Suppressor macrophage (primary cell): Measurements from ENCODE around the gene GAREM1.

Source experiments
- DNase-seq, 4 experiments: peaks; one replicate each; pipeline ENCODE4 v3.0.0-alpha.2; 2020 to 2022

Gene GAREM1

DNA sequence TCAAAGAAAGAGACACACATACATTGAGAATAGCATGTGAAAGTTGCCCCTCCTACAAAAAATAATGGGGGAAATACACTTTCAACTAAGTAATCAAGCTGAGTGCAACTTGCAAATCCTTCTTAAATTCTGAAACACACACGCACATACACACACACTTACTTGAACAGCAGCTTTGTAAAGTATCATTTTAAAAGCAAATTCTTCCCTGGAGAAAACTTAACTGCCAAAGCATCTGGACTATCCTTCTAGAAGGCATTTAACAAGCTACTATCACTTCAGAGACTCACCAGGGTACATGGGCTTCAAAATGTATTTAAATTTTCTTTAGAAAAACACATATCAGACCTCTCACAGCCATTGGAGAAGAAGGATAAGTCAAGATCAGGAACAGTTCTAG is 15.3 kb downstream of the GAREM1 start:
- DNase-seq = no peak

DNA sequence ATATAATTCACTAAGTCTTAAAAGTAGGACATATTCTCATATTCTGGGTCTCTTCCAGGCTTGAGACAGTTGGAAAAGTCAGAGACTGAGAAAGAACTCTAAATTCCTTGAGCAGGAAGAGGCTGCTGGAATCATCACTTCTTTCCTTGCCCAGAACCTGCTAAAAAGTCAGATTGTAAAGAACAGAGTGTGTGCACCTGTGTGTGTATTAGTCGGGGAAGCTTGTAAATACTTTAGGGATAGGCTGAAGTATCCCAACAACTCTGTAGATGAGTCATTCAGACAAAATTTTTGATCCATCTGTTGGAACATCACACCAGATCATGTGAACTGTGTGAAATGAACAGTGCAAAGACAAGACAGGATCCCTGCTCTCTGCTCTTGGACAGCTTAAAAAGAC is 16.1 kb downstream of the GAREM1 start:
- no peak for DNase-seq

DNA sequence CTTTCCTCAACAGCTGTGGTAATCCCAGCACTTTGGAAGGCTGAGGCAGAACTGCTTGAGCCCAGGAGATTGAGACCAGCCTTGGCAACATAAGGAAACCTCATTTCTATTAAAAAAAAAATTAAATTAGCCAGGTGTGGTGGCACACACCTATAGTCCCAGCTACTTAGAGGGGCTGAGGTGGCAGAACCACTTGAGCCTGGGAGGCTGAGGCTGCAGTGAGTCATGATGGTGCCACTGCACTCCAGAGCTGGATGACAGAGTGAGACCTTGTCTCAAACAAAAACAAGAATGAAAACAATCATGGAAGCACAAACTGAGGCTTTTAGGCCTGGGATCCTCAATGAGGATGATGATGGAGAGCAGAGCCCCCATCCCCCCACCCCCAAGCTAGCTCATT is 19.8 kb downstream of the GAREM1 start:
- no peak for DNase-seq

DNA sequence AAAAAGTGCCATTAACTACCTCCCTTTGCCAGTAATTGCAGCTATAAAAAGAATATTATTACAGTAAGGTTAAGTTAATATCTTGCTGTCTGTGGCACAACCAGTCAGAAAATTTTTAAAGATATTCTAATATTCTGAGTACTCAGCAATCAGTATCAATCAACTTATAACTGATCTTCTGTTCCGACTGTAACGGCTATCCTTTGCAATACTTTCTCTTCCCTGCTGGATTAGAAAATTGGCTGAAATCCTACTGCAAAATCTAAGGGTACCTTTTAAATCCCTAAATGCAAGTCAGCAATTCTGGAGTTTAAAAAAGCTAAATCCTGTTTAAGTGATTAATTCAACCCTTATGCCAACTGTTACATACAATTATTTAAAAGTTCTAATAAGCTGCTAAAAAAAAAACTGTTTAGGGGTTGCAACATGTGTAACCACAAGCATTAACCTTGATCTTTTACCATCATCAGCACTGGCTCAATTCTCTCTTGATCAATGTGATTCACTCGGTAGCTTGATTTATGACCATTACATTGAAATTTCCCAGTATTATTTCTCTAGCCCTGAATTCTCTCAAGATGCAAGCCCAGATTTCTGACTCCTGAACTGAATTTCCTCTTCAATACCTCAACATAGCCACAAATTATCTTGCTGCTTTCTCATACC is 20.5 kb downstream of the GAREM1 start:
- DNase-seq = no peak

DNA sequence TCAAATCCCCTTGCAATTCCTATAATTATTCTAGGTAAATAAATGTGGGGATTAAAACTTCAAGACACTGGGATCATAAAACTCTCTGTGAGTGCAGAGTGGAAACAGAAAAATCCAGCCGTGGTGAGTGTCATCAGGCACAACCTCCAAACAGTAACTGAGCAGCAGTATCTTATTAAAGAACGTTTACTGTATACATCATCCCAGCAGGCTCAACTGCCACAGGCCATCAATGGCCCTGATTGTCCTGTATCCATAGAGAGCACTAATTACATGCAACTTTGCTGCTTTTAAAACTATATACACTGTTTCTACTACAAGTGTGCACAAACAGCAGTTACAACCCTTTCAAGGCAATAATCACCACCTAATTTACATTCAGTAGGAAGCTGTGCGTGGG is 23.9 kb downstream of the GAREM1 start:
- DNase-seq = no peak

DNA sequence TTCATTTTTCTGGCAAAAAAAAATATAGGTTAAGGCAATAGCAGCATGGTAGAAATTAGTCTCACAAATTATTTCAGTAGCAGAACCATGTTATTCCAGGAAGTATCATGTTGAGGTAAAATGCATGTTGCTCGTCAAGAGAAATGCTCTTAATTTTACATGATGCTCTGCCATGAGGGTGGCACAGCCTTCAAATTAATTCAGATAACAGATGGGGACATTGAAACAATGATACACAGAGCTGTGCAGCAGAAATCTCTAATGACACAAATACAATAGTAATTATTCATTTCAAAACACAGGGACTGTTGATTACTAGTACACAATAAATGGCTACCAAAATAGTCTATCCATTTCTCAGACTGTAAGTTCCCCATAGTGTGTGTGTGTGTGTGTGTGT is 24.8 kb downstream of the GAREM1 start:
- DNase-seq = no peak

DNA sequence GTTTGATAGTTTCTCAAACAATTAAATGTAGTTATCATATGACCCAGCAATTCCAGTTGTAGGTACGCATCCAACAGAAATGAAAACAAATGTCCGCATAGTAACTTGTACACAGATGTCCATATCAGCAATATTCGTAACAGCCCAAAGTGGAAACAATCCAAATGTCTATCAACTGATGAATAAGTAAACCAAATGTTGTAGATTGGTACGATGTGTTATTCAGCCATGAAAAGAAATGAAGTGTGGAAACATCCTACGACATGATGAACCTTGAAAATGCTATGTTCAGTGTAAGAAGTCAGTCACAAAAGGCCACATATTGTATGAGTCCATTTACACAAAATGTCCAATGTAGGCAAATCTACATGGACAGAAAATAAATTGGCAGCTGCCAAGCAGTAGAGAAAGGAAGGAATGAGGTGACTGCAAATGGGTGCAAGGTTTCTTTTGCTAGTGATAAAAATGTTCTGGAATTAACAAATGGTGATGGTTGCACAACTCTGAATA is 26.9 kb downstream of the GAREM1 start:
- DNase-seq = no peak

DNA sequence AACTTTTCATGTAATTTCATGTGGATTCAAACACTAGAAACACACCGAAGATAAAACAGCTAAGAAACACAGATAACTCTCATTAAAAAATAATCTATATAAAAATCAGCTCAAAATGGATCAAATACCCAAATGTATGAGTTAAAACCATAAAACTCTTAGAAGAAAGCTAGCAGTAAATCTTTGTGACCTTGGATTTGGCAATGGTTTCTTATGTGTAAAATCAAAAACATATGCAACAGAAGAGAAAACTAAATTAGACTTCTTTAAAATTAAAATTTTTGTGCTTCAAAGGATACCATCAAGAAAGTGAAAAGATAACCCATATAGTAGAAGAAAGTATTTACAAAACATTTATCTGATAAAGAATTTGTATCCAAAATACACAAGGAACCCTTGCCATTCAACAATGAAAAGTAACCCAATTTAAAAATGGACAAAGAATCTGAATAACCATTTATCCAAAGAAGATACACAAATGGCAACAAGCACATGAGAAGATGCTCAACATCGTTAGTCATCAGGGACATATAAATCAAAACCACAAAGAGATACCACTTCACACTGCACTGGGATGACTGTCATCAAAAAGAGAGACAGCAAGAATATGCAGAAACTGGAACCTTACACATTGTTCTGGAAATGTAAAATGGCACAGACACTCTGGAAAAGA is 27.5 kb downstream of the GAREM1 start:
- no peak for DNase-seq

DNA sequence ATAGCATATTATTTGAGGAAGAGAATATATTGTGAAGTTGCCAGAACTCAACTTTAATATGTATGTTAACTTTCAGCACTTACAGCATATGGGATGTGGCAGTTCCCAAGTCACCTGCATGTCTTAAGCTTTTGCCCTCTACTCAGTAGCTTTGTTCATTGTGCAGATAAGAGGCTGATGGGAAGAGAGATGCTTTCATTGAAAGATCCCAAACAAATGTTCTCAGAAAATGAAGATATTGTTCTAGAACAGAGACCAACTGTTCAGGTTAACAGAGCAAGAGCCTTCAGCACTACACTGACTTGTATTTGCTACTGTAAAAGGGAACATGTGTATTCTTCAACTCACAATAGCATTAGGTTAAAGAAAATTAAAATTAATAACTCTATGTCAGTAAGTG is 28.1 kb downstream of the GAREM1 start:
- no peak for DNase-seq

DNA sequence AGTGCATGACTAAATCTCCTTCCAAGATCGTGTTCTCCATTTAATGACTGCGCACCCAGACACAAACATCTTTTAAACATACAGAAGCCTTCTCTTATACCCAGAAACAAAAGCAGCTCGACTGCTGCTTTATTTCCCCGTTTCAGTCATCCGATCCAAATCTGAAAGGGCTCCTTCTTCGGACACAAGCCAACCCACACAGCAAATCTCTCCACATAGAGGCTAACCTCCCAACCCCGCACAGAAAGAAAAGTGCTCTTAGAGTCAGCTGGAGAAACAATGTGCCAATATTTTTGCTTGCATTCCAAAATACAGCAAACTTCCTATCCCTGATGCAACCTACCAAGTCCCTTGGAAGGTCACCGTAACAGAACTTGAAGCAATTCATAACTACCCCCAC is 29.1 kb downstream of the GAREM1 start:
- no peak for DNase-seq

DNA sequence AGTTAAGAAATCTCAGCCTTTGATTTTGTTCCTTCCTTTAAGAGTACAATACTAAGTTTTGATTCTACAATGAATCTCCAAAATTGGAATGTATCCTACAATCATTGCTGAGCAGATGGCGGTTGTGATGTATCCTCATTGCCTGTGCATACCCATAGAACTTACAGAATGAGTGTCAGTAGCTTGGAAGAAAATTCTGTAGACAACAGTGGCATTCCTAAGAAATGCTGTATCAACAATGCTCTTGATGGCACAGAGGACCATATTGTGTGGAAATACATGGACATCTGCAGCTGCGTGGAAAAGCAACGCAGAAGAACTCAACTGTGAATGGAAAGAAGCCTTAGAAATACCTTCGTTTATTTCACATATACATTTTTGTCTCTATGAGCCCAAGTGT is 30.2 kb downstream of the GAREM1 start:
- DNase-seq = no peak

DNA sequence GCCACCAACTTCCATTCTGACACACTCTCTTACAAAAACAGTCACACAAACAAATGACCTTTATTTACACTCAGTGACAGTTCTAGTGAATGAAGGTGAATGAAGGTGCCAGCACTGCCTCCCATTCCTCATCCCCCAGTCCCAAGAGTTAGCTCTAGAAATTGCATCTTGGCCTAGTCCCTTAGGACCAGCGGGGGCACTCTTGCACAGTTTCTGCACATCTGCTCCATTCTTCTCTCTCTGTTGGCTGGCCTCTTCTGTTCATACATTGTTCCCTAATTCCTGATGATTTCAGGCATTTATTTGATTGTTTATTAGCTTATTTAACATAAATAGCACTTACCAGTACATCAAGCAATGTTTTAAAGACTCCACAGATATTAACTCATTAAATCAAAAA is 30.9 kb downstream of the GAREM1 start:
- DNase-seq = peak in 3 of 4 experiments; percentile 3 to 21 (median 13)

DNA sequence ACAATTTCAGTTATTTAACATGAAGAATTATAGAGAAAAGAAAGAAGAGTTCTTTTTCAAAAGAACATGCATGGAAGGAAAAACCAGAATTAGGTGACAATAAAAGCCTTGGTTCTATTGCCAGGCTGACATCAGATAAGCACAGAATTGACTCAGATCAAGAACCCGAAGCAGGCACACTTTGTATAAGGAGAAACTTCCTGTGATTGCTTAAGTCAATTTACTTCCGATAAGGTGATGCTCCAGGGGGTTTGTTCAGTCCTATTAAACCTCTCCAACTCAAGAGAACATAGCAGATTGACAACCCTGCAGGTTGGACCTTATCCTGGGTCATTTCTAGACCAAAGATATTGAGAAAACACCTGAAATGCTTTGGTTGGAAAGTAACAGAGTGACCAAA is 31.4 kb downstream of the GAREM1 start:
- no peak for DNase-seq

DNA sequence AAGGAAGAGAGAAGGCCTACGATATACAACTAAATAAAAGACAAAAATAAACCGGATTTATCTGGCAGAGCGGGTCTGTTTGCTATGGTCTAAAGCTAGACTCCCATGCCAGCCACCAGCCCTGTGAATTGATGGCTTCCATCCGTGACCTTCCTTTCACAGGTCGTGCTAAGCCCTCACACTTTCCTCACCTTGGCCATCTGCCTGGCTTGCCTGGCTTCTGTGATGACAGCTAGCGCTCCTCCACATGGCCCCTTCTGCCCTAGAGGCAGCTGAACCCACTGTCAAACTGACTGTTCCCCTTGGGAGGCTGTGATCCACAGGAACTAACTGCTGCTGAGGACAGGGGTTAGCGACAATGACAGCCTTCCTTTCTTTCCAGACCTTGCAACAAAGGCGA is 32.5 kb downstream of the GAREM1 start:
- no peak for DNase-seq

DNA sequence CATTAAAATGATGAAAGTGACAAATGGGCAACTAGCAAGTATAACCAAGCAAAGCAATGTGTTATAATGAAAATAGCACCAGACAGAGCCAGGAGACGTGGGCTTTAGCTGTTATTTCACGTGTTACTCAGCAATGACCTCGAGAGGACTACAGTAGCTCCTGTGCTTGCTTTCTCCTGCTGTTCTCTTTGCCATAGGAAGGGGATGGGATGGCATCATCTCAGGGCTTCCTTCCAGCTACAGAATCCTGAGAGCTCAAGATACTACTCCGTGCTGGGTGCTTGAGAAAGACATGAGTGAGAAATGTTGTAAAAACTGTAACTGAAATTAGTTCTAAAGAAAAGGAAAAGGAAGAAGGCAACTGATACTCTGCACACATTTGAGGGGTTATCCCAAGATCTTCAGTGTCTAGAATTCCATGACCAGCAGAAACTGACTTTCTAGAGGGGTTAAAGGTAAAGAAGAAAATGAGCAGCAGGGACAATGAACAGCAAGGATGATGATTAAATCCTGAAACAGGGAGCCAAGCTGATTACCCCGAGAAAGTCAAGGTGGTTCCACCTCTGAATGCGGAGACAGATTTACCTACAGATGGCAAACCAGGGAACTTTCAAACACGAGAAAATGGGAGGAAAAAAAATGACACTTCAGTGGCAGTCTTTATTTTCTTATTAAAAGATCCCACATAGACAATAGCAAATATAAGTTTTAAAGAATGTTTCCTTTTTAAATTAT is 33.4 kb downstream of the GAREM1 start:
- DNase-seq = no peak

DNA sequence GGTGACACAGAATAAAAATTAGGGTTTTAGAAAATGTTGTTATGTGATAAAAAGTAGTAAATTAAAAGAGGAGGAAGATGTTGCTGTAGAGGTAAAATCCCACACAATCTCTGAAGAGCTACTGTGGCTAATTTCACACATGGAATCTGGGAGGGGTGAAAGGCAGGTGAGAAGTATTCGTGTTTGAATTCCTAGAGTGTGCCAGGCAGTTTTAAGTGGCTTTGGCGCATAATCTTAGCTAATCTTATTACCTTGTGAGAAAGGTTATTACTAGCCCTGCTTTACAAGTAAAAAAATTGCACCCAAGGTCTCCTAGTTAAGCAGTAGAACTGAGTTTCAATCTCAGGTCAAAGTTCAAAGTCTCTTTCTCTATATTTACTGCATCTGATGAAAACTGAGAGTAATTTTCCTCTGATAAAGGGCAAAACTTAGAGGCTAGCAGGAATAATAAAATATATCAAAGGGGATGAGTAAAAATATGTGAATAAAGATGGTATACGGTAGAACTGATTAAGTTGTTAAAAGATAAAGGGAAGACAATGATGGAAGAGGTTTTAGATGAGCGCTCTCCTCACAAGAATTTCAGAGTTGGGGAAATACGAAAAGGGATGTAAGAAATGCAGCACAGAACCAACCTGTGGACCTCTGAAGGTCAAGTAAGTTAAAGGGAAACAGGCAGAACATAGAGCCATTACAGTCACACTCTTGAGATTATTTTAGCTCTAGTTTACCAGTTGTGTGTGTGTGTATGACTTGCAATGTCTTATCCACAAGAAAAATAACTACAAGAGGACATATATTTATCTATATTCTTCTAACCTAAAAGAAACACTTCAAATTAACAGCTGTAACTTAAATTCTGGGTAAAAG is 34.8 kb downstream of the GAREM1 start:
- no peak for DNase-seq

DNA sequence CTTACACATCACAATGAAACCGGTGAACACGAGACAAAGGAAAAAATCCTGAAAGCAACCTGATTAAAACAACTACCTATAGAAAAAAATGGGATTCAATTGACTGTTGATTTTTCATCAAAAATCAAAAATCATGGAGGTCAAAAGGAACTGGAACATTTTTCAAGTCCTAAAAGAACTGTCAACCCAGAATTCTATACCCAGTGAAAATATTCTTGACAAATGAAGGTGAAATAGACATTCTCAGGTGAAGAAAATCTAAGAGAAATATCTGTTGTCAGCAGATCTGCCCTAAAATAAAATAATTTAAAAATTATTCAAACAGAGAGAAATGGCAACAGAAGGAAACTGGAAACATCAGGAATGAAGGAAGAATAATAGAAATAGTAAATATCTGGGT is 38.9 kb downstream of the GAREM1 start:
- no peak for DNase-seq

DNA sequence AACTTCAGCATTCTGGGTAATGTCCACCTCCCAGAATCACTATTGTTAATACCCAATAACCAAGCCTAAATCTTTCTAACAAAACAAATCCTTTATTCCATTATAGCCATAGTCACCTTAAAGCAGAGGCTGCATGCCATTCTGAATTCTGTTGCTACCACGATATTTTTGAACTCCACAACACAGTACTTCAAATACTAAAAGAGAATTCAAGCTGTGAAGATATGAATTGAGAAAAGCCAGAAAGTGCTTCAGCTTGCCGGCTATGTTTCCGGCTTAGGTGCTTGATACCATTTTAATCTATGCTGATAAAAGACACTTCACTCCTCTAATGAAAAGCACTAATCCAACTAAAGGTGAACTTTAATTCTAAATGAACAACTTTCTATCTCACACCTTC is 41.3 kb downstream of the GAREM1 start:
- DNase-seq = no peak

DNA sequence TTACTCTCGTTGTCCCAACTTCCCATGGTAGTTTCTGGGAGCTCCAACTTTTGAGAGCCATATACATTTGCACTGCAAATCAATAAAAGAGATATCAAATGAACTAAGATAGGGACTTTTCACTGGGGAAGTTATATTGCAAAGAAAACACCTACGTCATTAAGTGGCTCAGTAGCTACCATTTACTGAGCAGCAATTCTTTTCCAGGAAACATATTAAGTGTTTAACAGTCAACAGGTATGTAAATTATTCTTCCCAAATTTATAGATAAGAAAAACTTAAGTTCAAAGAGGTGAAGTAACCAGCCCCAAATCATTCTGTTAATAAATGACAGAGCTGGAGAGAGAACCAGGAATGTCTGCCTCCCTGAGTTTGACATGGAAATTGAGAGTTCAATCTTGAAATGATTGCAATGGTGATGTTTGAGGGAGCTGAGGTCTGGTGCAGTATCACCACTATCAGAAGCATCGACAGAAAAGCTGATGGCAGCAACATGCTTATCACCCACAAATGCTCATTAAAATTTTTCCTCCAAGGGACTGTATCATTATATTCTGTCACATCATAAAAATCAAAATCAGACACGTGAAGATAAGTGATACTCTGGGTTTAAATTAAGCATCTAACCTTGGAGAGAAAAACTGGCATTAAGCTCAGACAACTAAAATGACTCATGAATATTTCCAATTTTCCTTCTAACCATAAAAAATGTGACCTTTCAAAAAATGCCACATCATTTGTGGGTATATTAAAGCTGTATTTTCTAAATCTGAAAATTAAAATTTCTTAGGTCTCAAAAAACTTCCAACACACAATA is 43.4 kb downstream of the GAREM1 start:
- no peak for DNase-seq

DNA sequence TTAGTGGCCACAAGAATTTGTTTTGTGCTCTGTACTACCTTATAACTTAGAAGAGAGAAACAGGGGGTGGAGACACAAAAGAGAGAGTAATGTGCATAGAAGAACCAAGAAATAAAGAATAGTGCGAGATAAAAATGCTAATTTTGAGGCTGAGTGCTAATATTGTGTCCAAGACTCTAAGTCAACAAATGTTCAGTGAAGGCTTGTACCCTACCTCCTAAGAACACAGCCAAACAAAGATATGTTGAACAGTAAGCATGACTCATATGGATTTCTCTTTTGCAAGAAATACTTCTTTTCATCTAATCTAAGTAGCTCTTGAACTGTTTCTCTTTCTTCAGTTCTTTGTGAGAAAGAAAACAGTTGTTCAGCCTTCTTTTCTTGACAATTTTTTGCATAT is 45.2 kb downstream of the GAREM1 start:
- no peak for DNase-seq

DNA sequence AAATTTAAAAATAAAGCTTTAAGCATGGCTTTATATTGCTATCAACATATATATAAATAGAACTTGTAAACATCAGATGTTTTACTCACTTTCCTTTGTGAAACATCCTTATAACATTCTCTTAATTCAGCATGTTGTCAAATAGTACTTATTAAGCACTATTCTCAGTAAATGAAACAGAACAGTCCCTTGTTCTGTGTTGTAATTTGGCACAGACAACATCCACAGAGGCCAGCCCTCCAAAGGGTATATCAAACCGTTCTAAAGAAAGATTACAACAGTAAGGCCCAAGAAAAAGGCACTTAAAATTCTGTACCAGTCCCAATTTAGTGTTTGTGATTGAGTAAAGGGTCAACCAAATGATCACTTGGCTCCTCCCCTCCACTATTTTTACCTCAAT is 46.0 kb downstream of the GAREM1 start:
- no peak for DNase-seq
